Panc1 (cell line): ENCODE measurements around the gene ZBTB25. TPM values are rescaled to one million over a fixed set of nuclear protein-coding genes. Genes with fewer than 3 reads are reported as not detected.

Experiments used
- ATAC-seq: fragments of 200-7000 bp; cut with Tn5 transposase; 2 replicates; pipeline ENCODE4 v1.9.1; 2020; ENCODE audit warnings: mild to moderate bottlenecking, moderate library complexity
- BruUV-seq: library from RNA; stranded (reverse); fragments of 400-500 nt; replicated peaks from 2 replicates; lab custom pipeline; 2021; lab: Mats Ljungman, UMichigan
- CTCF ChIA-PET: fragments of 300-600 bp; sonication (Branson Sonifier 250); formaldehyde crosslinking; loops from one replicate; lab custom pipeline; 2022; ENCODE audit warnings: antibody characterized with exemption; lab: Charles Lee
- POLR2A ChIA-PET: fragments of 300-600 bp; sonication (Branson Sonifier 250); formaldehyde crosslinking; loops from one replicate; lab custom pipeline; 2022; ENCODE audit warnings: antibody characterized with exemption; lab: Charles Lee
- DNase-seq: peaks from one replicate; pipeline ENCODE4 v3.0.0-alpha.2; 2010; ENCODE audit warnings: low read depth, low spot score
- H3K27ac ChIP-seq: 2 replicates; pipeline ENCODE4 v1.5.1; 2011; ENCODE audit warnings: mild to moderate bottlenecking, low read length, inconsistent platforms
- H3K27me3 ChIP-seq: fragments of 200-500 bp; sonication (Bioruptor generic); 2 replicates; pipeline ENCODE4 v1.6.0; 2014; ENCODE audit warnings: low read length, inconsistent platforms; ENCODE audit not compliant: control insufficient read depth, insufficient read depth
- H3K36me3 ChIP-seq: fragments of 200-500 bp; sonication (Bioruptor generic); 2 replicates; pipeline ENCODE4 v1.5.1; 2014; ENCODE audit warnings: inconsistent platforms, mild to moderate bottlenecking, low read length, moderate library complexity; ENCODE audit not compliant: control insufficient read depth, insufficient read depth
- H3K4me1 ChIP-seq: 2 replicates; pipeline ENCODE4 v1.5.1; 2011; ENCODE audit warnings: inconsistent platforms, mild to moderate bottlenecking, low read length, moderate library complexity; ENCODE audit not compliant: control insufficient read depth, insufficient read depth
- H3K4me3 ChIP-seq, 2 experiments: 2 replicates each; pipeline ENCODE4 v1.5.1; 2011 to 2012; ENCODE audit warnings: low read depth in 2 of 2, low read length in 2 of 2, mild to moderate bottlenecking in 2 of 2, inconsistent platforms in 1 of 2, moderate library complexity in 1 of 2
- H3K9me3 ChIP-seq: fragments of 200-500 bp; sonication (Bioruptor generic); 2 replicates; pipeline ENCODE4 v1.5.1; 2014; ENCODE audit warnings: low read depth, mild to moderate bottlenecking, inconsistent platforms, low read length, moderate library complexity; ENCODE audit not compliant: control insufficient read depth, insufficient read depth
- POLR2AphosphoS5 ChIP-seq: IDR thresholded peaks from 2 replicates; pipeline ENCODE4 v1.6.1; 2012; ENCODE audit warnings: mild to moderate bottlenecking, low read depth, low read length, moderate library complexity
- SIN3A ChIP-seq: IDR thresholded peaks from 2 replicates; pipeline ENCODE4 v1.6.1; 2012; ENCODE audit warnings: low read depth, mild to moderate bottlenecking, low read length, moderate library complexity, borderline replicate concordance; ENCODE audit not compliant: insufficient read depth
- TCF7L2 ChIP-seq: IDR thresholded peaks from 2 replicates; pipeline ENCODE4 v1.6.1; 2011; ENCODE audit warnings: mild to moderate bottlenecking, low read depth, low read length, inconsistent platforms
- in situ Hi-C: cut with HindIII; loops from 2 replicates; pipeline ENCODE4 v1.10.0; 2016; ENCODE audit warnings: low sequenced_read_pairs, low pct_unique_long_range_greater_than_20kb
- intact Hi-C: fragments of 100-400 bp; cut with micrococcal nuclease; formaldehyde crosslinking; loops from one replicate; pipeline ENCODE4 v1.10.0; 2022; ENCODE audit not compliant: unreplicated experiment
- total RNA-seq: library from RNA; stranded (reverse); gene quantifications from one replicate; pipeline ENCODE4 v1.2.1, GENCODE V29; 2021; ENCODE audit not compliant: unreplicated experiment
- TF ChIP-seq, protein P1 (sequence below): fragments of 450-650 bp; IDR thresholded peaks from 2 replicates; pipeline ENCODE4 v1.5.1; 2017; ENCODE audit warnings: mild to moderate bottlenecking
- TF ChIP-seq, protein P2 (sequence below), 2 experiments: IDR thresholded peaks; 2 replicates each; pipeline ENCODE4 v1.6.1; 2011 to 2012; ENCODE audit warnings: low read depth in 2 of 2, control low read depth in 1 of 2, low read length in 1 of 2, mild to moderate bottlenecking in 1 of 2, moderate library complexity in 1 of 2; ENCODE audit not compliant: insufficient read depth in 1 of 2

The ZBTB25 gene
- total RNA-seq, 1 experiment from 2014 or later = 9.0 TPM

DNA sequence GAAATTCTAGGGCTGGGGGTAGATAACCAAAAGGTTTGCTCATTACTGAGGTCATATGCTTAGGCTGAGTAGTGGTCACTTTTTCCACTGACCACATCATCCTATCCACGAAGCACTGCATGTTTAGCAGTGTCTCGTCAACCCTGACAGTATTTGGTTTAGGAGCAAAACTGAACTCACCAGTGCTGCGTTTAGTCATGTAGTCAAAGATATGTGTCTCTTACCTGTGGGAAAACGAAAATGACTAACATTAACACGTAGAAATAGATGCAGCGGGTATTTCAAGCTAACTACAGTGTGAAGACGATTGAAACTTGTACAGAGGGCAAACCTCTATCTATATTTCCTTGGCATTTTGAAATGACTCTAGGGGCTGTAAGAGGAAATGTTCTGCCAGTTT is 80.9 kb downstream of the ZBTB25 start:
- no peak overlapping the region for H3K27ac ChIP-seq
- POLR2A ChIA-PET = interaction anchor here (0.6 kb wide), 1 partner anchor 19 kb away, joined by 3 read pairs; no protein-coding TSS in a partner anchor
- no peaks in the 10 kb centered on the region for H3K4me1 ChIP-seq
- H3K4me3 ChIP-seq = no peak overlapping the region
- intact Hi-C loops (no loop called here), in situ Hi-C loops (no loop called here)
- ATAC-seq = no peak
- H3K36me3 ChIP-seq = peaks cover 13% of the 10 kb centered on the region
- no TSS peak for BruUV-seq
- no peaks in the 10 kb centered on the region for H3K9me3 ChIP-seq
- no peak for DNase-seq
- no peaks in the 10 kb centered on the region for H3K27me3 ChIP-seq
- CTCF ChIA-PET = no interaction called here
- no peak for TF ChIP-seq POLR2AphosphoS5
- TF ChIP-seq, protein P1, sequence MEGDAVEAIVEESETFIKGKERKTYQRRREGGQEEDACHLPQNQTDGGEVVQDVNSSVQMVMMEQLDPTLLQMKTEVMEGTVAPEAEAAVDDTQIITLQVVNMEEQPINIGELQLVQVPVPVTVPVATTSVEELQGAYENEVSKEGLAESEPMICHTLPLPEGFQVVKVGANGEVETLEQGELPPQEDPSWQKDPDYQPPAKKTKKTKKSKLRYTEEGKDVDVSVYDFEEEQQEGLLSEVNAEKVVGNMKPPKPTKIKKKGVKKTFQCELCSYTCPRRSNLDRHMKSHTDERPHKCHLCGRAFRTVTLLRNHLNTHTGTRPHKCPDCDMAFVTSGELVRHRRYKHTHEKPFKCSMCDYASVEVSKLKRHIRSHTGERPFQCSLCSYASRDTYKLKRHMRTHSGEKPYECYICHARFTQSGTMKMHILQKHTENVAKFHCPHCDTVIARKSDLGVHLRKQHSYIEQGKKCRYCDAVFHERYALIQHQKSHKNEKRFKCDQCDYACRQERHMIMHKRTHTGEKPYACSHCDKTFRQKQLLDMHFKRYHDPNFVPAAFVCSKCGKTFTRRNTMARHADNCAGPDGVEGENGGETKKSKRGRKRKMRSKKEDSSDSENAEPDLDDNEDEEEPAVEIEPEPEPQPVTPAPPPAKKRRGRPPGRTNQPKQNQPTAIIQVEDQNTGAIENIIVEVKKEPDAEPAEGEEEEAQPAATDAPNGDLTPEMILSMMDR = no peak
- no peak for TF ChIP-seq TCF7L2
- no peak for TF ChIP-seq SIN3A
- TF ChIP-seq, protein P2, sequence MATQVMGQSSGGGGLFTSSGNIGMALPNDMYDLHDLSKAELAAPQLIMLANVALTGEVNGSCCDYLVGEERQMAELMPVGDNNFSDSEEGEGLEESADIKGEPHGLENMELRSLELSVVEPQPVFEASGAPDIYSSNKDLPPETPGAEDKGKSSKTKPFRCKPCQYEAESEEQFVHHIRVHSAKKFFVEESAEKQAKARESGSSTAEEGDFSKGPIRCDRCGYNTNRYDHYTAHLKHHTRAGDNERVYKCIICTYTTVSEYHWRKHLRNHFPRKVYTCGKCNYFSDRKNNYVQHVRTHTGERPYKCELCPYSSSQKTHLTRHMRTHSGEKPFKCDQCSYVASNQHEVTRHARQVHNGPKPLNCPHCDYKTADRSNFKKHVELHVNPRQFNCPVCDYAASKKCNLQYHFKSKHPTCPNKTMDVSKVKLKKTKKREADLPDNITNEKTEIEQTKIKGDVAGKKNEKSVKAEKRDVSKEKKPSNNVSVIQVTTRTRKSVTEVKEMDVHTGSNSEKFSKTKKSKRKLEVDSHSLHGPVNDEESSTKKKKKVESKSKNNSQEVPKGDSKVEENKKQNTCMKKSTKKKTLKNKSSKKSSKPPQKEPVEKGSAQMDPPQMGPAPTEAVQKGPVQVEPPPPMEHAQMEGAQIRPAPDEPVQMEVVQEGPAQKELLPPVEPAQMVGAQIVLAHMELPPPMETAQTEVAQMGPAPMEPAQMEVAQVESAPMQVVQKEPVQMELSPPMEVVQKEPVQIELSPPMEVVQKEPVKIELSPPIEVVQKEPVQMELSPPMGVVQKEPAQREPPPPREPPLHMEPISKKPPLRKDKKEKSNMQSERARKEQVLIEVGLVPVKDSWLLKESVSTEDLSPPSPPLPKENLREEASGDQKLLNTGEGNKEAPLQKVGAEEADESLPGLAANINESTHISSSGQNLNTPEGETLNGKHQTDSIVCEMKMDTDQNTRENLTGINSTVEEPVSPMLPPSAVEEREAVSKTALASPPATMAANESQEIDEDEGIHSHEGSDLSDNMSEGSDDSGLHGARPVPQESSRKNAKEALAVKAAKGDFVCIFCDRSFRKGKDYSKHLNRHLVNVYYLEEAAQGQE (IDR thresholded peaks at IDR 0.05; ENCODE audit: insufficient read depth in 1 of 2, low read depth in 2 of 2, low read length in 1 of 2) = no peak

DNA sequence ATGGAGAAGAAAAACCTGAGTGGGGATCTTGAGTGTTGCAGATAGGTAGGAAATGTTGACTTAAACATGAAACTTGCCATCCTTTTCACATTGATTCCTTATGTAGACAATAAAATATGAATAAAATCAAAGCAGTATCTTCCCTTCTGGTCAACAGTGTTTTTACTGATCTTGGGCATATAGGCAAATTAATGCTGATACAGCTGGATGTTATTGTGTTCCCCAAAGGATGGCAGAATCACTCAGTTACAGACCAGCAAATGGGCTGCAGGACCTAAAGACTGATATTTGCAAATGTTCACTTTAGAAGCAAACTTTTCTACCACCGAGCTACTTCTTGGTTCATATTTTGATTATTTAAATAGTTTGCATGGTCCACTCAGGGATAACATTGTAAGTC is 81.6 kb downstream of the ZBTB25 start:
- Histone ChIP-seq H3K27me3 (no peaks in the 10 kb centered on the region), H3K9me3 (no peaks in the 10 kb centered on the region), H3K4me1 (no peaks in the 10 kb centered on the region), H3K4me3 (no peak overlapping the region), H3K27ac (no peak overlapping the region), H3K36me3 (peaks cover 14% of the 10 kb centered on the region)
- in situ Hi-C loops (no loop called here), intact Hi-C loops (no loop called here)
- BruUV-seq = no TSS peak
- ChIA-PET POLR2A (no interaction called here), CTCF (no interaction called here)
- TF ChIP-seq TCF7L2 = no peak
- TF ChIP-seq, protein P2 (IDR thresholded peaks at IDR 0.05; ENCODE audit: insufficient read depth in 1 of 2, low read depth in 2 of 2, low read length in 1 of 2) = no peak
- no peak for ATAC-seq
- no peak for DNase-seq
